WTC11 (cell line): ENCODE measurements around the gene PNLDC1.

Experiments
- CBFB ChIP-seq: sonication (generic); formaldehyde crosslinking; IDR thresholded peaks from 2 replicates; pipeline ENCODE4 v1.8.1; 2022; ENCODE audit warnings: mild to moderate bottlenecking, low read depth, missing genetic modification reagents
- CREB1 ChIP-seq: sonication (generic); formaldehyde crosslinking; IDR thresholded peaks from 2 replicates; pipeline ENCODE4 v1.8.0; 2023; ENCODE audit warnings: mild to moderate bottlenecking, missing genetic modification reagents
- CTCF ChIP-seq: fragments of 200-600 bp; IDR thresholded peaks from 2 replicates; pipeline ENCODE4 v1.8.0; 2022; ENCODE audit warnings: antibody characterized with exemption
- NR3C1 ChIP-seq: sonication (generic); formaldehyde crosslinking; conservative IDR thresholded peaks from 2 replicates; pipeline ENCODE4 v1.8.1; 2023; ENCODE audit warnings: low read depth, mild to moderate bottlenecking, missing genetic modification reagents
- SP1 ChIP-seq: sonication (generic); formaldehyde crosslinking; conservative IDR thresholded peaks from 2 replicates; pipeline ENCODE4 v1.8.1; 2022; ENCODE audit warnings: missing genetic modification reagents
- TEAD4 ChIP-seq: sonication (generic); formaldehyde crosslinking; IDR thresholded peaks from 2 replicates; pipeline ENCODE4 v1.8.0; 2022; ENCODE audit warnings: mild to moderate bottlenecking, missing genetic modification reagents
- TF ChIP-seq, protein P1 (sequence below): sonication (generic); formaldehyde crosslinking; IDR thresholded peaks from 2 replicates; pipeline ENCODE4 v1.8.0; 2023; ENCODE audit warnings: missing genetic modification reagents, mild to moderate bottlenecking, borderline replicate concordance
- TF ChIP-seq, protein P2 (sequence below): sonication (generic); formaldehyde crosslinking; IDR thresholded peaks from 2 replicates; pipeline ENCODE4 v1.8.1; 2023; ENCODE audit warnings: mild to moderate bottlenecking, missing genetic modification reagents, moderate library complexity

GRCh38 chr6:159862103-159862502, 62.0 kb downstream of the PNLDC1 start:
- TF ChIP-seq SP1 (CRISPR knock-in tag) (no peak), CTCF (no peak), CBFB (CRISPR knock-in tag) (no peak), TEAD4 (CRISPR knock-in tag) (no peak), NR3C1 (CRISPR knock-in tag) (no peak), CREB1 (CRISPR knock-in tag) (no peak)
- TF ChIP-seq, protein P1, sequence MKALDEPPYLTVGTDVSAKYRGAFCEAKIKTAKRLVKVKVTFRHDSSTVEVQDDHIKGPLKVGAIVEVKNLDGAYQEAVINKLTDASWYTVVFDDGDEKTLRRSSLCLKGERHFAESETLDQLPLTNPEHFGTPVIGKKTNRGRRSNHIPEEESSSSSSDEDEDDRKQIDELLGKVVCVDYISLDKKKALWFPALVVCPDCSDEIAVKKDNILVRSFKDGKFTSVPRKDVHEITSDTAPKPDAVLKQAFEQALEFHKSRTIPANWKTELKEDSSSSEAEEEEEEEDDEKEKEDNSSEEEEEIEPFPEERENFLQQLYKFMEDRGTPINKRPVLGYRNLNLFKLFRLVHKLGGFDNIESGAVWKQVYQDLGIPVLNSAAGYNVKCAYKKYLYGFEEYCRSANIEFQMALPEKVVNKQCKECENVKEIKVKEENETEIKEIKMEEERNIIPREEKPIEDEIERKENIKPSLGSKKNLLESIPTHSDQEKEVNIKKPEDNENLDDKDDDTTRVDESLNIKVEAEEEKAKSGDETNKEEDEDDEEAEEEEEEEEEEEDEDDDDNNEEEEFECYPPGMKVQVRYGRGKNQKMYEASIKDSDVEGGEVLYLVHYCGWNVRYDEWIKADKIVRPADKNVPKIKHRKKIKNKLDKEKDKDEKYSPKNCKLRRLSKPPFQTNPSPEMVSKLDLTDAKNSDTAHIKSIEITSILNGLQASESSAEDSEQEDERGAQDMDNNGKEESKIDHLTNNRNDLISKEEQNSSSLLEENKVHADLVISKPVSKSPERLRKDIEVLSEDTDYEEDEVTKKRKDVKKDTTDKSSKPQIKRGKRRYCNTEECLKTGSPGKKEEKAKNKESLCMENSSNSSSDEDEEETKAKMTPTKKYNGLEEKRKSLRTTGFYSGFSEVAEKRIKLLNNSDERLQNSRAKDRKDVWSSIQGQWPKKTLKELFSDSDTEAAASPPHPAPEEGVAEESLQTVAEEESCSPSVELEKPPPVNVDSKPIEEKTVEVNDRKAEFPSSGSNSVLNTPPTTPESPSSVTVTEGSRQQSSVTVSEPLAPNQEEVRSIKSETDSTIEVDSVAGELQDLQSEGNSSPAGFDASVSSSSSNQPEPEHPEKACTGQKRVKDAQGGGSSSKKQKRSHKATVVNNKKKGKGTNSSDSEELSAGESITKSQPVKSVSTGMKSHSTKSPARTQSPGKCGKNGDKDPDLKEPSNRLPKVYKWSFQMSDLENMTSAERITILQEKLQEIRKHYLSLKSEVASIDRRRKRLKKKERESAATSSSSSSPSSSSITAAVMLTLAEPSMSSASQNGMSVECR, result no peak
- TF ChIP-seq, protein P2, sequence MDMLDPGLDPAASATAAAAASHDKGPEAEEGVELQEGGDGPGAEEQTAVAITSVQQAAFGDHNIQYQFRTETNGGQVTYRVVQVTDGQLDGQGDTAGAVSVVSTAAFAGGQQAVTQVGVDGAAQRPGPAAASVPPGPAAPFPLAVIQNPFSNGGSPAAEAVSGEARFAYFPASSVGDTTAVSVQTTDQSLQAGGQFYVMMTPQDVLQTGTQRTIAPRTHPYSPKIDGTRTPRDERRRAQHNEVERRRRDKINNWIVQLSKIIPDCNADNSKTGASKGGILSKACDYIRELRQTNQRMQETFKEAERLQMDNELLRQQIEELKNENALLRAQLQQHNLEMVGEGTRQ (CRISPR knock-in tag), result no peak
